GM21737 (cell line): ENCODE results near the gene SENP3.

ENCODE experiments used
- ATAC-seq: cut with Tn5 transposase; IDR thresholded peaks from one replicate; pipeline ENCODE4 v1.9.1; 2021; ENCODE audit warnings: mild to moderate bottlenecking, moderate library complexity; ENCODE audit not compliant: unreplicated experiment

The SENP3 gene

DNA sequence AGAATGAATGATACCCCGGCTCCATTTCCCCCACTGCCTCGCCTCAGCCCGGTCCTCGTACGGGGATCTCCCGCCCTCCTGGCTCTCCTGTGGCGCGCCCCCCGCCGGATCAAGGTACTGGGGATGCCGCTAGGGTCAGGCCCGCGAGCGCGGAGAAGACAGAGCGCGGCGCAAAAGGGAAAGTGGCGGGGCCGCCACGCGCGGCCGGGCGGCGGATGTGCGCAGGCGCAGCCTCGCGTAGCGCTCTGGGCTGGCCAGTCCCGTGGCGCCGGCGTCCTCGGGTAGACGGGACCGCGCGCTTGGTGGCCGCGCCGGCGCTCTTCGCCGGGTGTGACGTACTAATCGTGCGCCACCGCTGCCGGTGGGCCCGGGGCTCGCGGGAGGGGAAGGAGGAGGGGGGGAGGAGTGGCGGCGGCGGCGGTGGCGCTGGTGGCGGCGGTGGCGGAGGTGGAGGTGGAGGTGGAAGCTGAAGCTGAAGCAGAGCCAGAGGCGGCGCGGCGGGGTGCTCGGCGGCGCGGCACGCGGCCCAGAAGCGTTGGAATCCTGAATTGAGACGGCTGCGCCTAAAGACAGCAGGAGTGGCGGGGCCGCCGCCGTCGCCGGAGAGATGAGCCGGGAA, at the start of gene SENP3:
SENP3 (plus strand) TSS at position 331 of the 619 bp plus-strand sequence. CDS start 1,158 bp downstream, outside the sequence.
- ATAC-seq = peak; percentile 49

DNA sequence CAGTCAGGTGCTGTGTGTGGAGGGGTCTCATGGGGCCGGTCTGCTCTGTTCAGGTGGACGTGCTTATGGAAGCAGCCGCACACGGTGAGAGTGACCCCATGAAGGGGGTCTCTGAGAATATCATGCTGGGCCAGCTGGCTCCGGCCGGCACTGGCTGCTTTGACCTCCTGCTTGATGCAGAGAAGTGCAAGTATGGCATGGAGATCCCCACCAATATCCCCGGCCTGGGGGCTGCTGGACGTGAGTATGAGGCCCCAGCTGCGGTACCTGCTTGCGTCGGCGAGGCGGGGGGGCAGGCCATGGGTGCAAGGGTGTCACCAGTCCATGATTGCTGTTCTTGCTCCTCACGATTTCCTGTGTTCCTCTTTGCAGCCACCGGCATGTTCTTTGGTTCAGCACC, 49.6 kb upstream of the SENP3 start:
- ATAC-seq = no peak

DNA sequence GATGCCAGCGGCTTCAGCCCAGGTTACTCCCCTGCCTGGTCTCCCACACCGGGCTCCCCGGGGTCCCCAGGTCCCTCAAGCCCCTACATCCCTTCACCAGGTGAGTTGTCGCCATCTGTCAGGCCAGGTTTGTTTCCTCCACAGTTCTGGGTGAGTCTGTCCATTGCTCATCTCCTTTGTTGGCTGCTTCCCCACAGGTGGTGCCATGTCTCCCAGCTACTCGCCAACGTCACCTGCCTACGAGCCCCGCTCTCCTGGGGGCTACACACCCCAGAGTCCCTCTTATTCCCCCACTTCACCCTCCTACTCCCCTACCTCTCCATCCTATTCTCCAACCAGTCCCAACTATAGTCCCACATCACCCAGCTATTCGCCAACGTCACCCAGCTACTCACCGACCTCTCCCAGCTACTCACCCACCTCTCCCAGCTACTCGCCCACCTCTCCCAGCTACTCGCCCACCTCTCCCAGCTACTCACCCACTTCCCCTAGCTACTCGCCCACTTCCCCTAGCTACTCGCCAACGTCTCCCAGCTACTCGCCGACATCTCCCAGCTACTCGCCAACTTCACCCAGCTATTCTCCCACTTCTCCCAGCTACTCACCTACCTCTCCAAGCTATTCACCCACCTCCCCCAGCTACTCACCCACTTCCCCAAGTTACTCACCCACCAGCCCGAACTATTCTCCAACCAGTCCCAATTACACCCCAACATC, 48.7 kb upstream of the SENP3 start:
- no peak for ATAC-seq

DNA sequence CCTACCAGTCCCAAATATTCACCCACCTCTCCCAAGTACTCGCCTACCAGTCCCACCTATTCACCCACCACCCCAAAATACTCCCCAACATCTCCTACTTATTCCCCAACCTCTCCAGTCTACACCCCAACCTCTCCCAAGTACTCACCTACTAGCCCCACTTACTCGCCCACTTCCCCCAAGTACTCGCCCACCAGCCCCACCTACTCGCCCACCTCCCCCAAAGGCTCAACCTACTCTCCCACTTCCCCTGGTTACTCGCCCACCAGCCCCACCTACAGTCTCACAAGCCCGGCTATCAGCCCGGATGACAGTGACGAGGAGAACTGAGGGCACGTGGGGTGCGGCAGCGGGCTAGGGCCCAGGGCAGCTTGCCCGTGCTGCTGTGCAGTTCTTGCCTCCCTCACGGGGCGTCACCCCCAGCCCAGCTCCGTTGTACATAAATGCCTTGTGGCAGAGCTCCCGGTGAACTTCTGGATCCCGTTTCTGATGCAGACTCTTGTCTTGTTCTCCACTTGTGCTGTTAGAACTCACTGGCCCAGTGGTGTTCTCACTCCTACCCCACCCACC, 47.8 kb upstream of the SENP3 start:
- ATAC-seq = no peak

DNA sequence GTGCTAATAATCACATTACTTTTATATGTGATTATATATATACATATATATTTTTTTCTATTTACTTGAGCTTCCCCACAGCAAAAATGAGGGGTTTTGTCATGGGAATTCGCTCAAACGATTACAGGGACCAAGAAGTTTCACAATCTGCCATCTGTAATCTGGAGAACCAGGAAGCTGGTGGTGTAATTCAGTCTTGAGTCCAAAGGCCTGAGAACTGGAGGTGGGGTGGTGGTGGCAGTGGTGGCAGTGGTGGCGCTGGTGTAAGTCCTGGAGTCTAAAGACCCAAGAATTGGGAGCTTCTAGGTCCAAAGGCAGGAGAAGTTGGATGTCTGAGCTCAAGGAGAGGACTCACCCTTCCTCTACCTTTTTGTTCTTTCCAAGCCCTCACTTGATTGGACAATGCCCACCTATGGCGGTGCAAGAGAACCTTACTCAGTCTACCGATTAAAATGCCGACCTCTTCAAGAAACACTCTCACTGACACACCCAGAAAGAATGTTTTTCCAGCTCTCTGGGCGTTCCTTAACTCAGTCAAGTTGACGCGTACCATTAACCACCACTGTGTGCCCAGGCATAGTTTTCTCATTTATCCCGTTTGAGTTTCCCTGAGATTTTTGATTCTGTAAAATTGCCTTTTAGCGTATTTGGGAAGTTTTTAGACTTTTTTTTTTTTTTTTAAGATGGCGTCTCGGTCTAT, 45.7 kb upstream of the SENP3 start:
- no peak for ATAC-seq

DNA sequence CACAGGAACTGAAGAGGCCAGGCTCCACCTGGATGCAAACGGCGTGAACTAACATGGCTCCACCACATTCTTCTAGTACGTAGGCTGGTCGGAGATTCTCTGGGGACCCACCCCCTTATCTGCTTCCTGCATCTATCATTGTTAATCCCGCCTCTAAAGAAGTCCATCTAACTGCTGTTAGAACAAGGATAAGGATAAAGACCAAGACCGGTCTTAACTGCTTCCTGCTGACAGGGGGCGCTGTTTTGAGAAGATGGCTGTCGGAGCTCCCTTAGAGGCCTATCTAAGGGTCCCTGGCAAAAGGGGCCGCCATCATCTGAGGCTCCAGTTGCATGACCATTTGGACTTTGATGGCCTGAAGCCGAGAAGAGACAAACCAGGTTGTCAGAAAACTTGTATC, 38.7 kb upstream of the SENP3 start:
- ATAC-seq = no peak

DNA sequence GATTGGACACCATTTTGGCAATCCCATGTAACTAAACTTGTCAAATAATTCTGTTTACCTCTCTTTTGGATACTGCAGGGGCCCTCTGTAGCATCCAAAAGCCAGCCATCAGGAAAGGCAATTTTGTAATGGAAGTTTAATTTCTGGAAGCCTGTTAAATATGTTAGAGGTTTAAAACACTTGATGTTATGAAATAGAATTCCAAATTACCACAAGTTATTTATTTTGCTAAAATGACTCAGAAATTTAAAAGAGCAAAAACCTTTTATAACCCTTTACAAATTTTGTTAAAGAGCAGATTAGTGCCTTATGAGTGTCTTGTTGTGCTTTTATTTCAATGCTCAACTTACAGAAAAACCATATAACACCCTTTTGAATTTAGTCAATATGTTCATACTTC, 32.9 kb upstream of the SENP3 start:
- no peak for ATAC-seq

DNA sequence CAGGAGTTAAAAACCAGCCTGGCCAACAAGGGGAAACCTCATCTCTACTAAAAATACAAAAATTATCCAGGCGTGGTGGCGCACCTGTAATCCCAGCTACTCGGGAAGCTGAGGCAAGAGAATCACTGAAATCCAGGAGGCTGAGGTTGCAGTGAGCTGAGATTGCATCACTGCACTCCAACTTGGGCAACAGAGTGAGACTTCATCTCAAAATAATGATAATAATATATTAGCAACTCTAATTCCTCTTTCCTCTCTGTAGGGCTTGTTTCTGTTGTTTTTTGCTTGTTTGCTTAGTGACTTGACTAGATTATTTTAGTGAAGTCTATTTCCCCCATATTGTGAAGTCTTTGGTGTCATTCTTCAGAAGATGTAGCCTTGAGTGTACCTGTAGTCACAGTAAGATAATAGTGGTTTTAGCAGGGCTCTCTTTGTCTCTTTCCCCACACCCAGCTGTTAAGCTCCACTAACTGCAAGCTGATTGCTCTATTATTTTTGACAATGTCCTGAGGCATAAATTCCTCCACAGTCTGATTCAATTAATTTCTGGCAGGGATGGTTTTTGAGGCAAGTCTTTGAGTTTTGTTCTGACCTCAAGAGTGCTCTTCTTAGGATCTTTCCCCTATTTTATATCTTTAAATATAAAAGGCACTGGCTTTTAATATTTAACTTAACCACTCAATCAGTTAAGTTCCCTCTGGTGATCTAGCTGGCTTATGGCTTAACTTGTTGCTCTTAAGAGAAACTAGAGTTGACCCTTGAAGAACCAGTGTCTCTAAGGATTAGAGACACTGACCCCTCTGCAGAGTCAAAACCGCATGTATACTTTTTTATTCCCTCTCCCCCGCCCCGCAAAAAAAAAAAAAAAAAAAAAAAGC, 31.5 kb upstream of the SENP3 start:
- no peak for ATAC-seq

DNA sequence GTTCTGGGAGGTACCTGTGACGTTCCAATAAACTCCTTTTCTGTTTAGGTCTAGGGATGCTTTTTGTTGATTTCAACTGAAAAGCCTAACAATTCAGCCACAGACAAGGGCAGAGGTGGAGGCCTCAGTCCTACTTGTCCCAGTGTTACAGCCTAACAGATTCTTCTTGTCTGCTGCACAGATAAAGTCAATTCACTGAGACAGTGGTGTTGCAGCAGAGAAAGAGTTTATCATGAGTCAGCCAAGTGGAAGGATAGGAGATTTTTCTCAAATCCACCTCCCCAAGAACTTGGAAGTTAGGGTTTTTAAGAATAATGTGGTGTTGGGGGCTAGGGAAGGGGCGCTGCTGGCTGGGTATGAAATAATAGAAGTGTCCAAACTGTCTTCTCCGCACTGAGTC, 23.7 kb upstream of the SENP3 start:
- ATAC-seq = no peak

DNA sequence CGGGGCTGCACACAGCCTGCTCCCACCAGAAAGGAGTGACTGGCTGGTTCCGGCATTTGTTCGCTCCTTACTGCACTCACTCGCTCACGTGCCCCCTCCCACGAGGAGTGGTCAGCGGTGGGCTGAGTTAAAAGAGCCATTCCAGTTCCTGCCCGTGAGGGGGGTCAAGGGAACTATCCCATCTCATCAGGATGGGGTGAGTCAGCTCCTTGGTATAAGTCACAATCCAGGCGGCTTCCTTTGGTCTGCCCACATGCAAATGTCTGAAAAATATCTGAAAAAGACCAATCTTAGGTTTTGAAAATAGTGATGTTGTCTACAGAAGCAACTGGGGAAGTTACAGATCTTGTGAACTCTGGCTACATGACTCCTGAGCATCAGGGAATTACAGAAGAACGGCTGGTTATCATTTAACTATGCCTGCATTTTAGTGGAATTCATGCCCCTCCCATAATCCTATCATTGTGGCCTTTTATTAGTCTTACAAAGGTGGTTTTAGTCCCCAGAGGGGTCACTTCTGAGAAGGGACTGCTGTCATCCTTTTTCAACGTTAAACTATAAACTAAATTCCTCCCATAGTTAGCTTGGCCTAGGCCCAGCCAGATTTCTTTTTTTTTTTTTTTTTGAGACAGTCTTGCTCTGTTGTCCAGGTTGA, 22.7 kb upstream of the SENP3 start:
- no peak for ATAC-seq

DNA sequence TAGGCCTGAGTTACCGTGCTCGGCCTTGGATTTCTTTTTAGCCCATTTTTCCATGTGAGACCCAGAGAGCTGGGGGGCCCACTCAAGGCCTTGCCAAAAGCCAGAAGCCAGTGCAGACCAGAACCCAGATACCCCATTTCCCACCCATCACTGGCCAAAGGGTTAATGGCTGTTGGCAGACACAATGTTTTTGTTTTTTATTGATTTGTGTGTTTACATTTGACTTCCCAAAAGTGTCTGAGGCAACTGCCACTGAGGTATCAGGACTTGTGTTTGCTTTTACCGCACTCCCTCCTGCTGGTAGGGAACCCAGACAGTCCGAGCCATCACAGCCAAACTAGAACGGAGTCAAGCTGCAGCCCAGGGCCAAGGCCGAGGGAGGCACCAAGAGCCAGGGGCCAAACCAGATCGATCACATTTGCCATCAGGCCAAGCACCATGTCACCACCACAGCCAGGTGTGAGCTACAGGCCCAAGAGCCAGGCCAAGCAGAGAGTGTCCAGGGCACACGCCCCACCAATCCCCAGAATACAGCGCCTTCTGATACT, 20.6 kb upstream of the SENP3 start:
- ATAC-seq = no peak

DNA sequence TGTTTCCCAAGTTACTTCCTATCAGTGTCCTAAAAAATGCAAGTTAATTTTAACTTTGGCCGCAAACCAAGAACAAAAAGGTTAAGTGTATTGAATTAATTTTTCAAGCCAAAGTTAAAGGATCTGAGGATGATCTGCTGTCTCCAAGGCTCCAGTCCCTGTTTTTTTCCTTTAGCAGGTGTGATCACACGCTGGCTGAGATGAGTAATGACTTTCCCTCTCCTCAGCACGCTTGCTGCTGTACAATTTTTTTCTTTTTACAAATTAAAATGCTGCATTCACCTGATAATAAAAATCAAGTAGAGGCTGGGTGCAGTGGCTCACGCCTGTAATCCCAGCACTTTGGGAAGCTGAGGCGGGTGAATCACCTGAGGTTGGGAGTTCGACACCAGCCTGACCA, 16.8 kb upstream of the SENP3 start:
- no peak for ATAC-seq

DNA sequence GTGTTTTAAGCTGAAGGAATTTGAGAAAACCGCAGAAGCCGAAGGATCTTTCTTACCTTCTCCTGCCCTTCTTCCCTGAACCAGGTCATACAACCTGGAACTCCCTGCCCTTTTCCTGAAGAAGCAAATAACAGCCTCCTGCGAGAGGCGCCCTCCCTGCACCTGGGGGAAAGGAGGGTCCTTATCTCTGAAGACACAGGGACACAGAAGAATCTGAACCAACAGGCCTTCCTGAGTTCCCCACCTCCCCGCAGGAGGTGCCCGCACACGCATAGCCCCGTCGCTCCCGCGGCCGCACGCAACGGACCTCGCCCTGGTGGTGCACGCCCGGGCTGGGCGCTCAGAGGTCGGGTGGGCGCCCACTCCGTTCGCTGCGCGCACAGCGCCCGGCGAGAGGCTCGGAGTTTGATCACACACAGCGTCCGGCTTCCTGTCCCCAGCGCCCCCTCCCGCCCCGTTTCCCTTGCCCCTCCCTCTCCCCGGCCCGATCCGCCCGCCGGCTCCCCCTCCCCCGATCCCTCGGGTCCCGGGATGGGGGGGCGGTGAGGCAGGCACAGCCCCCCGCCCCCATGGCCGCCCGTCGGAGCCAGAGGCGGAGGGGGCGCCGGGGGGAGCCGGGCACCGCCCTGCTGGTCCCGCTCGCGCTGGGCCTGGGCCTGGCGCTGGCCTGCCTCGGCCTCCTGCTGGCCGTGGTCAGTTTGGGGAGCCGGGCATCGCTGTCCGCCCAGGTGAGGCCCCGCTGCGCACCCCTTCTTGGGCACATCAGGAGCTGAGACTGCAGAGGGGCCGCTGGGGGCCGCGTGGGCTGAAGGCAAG, 12.9 kb upstream of the SENP3 start, which contains the start of gene TNFSF12:
TNFSF12 (plus strand) TSS at position 474 of the 816 bp plus-strand sequence; CDS start at position 570, 96 bp downstream.
- no peak for ATAC-seq

DNA sequence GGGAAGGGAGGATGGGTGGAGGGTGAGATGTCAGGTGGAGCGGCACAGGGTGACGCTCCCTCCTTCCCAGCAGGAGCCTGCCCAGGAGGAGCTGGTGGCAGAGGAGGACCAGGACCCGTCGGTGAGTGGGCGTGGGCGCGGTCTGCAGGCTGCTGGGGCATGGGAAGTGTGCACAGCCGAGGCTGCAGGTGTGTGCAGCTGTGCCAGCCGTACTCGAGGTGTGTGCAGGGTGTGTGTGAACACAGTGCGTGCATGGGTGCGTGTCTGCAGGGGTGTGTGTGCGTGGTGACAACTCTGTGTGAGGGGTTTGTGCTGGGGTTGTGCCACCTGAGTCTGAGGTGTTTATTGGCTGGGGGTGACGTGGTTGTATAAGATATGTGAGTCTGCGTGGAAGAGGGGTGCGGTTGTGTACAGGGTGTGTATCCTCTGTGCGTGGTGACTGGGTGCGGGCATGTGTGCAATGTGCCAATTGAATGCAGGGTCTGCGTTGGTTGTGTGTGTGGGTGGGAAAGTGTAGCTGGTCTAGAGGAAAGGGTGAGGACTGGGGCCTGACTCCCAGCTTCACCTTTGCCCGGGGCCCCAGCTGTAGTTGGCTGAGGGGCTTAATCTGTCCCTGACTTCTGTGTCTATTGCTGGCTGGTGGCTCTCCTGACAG, 12.2 kb upstream of the SENP3 start:
- ATAC-seq = no peak

DNA sequence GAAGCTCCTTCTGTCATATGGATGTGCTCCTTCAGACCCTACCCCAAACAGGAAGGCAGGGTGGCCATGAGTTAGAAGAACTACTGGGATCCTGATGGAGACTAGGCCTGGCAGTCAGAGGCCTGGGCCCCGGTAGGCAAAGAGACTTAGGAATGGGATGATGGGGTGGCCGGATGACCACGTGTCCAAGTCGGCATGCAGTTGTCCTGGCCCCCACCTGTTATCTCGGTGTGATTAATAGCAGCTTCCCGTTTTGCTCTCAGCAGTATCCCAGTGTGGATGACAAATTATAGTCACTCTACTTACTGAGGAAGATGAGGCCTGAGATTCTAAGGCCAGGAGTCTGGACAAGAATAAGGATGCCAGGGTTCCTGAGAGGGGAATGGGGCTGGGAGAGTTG, 11.4 kb upstream of the SENP3 start:
- no peak for ATAC-seq

DNA sequence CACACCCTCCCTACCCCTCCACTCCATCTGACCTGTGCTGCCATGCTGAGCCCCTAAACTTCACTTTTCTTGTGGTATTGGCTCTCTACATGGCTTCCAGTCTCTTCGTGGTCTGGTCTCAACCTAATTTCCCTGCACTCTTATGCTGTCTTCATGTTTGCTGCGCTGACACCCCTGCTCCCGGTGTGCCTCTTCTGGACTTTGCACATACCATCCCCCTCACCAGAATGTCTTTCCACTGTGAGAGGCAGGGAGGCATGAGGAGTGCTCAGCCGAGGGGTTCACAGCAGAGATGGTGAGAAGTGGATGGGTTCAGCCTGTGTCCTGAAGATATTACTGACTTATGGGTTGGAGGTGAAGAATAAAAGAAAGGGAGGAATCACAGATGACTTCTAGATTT, 10.3 kb upstream of the SENP3 start:
- no peak for ATAC-seq

DNA sequence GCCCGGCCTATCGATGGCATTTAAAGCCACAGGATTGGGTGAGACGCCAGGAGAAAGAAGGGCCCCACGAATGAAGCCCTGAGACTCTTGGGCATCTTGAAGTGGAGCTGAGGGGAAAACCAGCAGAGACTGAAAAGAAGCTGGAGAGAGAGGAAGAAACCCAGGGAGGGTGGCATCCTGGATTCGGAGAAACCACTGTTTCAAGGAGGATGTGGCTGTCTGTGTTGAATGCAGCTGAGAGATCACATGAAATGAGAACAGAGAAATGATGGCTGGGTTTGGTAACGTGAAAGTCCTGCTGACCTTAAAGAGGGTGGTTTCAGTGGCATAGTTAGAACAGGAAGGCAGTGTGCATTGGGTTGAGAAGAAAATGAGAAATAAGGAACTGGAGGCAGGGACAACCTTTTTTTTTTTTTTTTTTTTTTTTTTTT, 9.1 kb upstream of the SENP3 start:
- peak; percentile 55 for ATAC-seq

DNA sequence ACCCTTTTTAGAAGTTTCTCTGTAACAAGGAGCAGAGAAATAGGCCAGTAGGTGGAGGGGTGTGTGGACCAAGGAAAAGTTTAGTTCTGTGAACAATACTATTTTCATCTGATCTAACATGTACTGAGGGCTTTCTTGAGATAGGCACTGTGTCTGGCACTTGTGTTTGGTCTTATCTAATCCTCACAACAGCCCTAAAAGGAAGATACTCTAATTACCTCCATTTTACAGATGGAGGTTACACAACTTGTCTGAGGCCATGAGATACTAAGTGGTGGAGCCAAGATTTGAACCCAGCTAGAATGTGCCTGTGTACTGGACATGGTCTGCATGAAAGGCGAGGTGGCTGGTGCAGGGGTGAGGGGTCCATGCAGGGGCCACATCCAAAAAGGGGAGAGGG, 8.4 kb upstream of the SENP3 start:
- no peak for ATAC-seq
